ENCODE results near the gene SH3RF3.

The SH3RF3 gene

DNA sequence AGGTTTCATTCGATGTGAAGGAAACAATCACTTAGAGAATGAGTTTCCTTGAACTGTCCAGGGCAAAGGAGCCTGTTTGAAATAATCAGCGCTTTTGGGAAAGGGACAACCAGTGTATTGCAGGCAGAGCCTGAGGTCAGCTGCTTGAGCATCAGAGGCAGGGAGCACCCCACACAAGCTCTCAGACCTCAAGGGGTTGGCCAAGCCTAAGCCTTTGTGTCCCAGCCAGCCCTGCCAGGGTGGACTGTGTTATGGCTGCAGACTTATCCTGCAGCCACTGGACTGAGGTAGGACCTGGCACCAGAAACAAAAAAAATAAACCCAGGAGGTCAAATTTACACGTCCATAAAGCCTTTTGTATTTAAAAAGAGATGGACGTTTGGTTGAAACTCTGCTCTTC, 256.5 kb downstream of the SH3RF3 start:
- no peak for DNase-seq (ENCODE audit: low read depth in 1 of 2, low spot score in 1 of 2)

DNA sequence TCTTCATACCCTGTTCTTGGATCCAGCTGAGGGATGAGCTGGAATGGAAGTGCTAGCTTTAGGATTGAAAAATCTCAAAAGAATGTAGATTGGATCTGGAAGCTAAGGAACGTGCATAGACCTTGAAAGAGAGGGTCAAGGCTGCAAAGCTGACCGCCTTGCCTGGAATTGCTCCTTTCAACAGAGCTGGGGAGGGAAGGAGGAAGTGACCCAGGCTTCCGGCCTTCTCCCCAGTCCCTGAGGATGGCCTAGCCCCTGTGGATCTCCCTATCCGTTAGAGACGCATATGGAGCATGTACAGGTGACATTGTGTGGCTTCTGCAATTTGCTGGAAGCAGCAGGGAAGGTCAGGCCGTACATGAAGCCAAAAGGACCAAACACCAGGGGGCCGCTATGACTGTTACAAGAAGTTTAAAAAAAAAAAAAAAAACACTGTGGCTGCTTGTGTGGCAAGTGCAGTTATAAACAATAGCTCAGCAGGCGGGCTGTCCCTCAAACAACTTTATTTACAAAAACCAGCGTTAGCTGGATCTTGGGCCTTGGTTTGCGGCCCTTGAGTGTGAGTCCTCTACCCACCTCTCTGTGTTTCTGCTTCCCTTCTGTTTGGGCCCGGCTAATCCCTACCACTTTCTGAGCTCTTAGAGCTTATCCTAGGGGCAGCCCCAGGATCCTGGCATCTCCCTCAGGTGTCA, 257.1 kb downstream of the SH3RF3 start:
- DNase-seq (ENCODE audit: low read depth in 1 of 2, low spot score in 1 of 2) = no peak

DNA sequence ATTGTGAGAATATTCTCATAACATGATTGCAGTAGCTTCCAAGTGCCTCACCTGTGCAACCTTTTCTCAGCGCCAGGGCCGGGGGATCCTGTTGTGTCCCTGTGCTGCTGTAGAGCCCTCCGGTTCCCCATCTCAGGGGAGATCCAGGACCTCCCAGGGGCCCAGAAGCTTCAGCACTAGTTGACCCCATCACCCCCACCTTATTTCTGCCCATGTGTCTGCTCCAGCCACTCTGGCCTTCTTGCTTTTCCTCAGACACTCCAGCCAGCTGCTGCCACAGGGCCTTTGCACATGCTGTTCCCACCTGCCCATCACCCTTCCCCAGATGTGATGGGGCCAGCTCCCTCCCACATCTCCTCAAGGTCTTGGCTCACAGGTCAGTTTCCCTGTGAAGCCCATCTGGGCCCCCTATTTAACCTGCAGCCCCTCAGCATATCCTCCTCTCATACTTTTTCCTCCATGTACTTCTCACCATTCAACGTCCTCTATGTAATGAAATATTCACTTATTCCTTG, 258.3 kb downstream of the SH3RF3 start:
- DNase-seq (ENCODE audit: low read depth in 1 of 2, low spot score in 1 of 2) = no peak

DNA sequence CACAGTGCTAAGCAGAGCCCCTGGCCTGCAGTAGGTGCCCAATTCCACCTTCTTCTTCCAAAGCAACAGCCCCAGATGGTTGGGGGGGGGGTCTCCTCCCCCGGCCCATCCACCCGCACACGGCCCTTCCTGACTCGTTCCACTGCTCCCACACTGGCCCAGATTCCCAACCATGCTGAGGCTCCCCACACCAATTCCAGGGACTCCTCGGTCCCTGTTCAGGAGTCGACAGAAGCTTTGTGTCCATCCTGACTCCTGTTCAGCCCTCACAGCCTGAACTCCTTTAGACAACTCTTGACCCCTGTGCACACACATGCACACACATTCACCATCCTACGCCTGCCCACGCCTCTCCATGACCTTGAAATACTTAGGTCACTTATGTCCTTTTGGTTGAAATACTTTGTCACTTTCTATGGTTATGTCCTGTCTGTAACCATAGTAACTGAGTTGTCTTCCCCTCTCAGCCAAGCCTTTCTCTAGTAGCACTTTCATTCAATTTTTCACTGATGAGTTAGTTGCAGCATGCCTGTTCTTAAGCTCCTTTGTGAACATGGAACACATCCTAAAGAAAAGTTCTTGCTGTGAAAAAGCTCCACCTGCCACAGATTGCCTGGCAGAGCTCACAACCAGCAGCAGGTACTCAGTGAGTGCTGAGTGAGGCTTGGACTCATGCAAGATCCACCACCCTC, 258.9 kb downstream of the SH3RF3 start:
- no peak for DNase-seq (ENCODE audit: low read depth in 1 of 2, low spot score in 1 of 2)

DNA sequence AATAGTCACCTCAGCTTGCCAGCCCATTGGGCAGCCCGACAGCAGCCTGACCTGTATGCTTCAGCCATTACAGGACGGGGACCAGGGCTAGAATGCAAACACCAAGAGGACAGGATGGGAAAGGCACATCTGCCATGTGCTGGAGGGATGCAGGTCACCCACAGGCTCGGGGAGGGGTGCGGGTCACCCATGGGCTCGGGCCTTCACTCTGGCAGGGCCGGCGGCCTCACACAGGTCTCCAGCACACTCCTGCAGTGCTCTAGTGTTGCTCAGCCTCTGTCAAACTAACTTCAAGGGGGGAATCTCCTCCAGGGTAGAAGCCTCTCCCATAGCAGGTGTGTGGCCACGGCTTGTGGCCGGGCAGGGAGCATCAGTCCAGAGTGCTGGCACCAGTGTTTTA, 262.2 kb downstream of the SH3RF3 start:
- no peak for DNase-seq (ENCODE audit: low read depth in 1 of 2, low spot score in 1 of 2)

DNA sequence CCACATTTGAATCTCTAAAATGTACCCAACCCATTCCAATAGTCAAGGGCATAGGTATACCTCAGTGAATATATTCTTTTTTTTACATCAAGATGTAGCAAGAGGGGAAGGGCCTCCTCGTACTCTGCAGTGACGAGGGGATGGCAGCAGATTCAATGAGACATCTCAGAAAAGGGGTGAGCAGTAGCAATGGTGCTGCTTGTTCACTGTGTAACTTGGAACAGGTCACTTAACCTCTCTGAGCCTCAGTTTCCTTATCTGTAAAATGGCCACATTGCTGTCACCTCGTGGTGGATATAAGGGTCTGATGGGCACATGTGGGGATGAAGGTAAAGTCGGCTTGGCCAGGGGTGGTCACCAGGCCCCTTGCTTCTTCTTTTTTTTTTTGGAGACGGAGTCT, 263.1 kb downstream of the SH3RF3 start:
- DNase-seq (ENCODE audit: low read depth in 1 of 2, low spot score in 1 of 2) = no peak

DNA sequence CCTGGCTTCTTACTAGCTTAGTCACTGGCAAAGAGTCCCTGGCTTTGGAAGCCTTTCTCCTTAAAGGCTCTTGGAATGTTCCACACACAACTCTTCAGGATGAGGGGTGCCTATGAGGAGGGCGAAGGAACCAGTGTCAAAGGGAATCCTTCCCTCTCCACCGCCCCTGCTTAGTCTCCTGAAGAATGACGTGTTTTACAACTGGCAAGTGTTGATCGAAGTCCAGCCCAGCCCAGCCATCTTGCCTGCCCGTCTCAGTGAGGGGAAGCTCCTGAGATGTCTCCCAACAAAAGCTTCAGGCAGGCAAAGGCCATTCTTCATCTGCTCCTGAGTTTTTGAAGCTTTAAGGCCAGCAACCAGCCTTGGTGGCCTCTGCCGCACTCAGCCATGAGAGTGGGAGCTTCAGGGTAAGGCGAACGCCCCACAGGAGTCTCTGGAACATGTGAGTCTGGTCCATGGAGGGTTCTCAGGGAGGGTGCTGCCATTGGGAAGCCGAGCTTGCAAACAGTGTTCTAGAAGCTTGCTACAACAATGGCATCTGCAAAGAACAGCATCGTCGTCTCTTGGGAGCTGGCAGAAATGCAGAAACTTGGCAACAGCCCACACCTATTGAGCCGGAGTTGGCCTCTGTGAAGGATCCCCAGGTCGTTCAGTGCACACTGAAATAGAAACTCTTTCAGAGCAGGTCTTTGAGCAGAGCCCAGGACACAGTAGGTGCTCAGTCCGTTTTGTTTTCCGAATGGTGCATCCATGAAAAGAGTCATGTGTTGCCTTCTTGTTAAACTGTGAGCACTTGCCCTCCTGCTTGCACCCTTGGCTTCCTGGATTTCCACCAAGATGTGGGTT, 264.0 kb downstream of the SH3RF3 start:
- no peak for DNase-seq (ENCODE audit: low read depth in 1 of 2, low spot score in 1 of 2)

DNA sequence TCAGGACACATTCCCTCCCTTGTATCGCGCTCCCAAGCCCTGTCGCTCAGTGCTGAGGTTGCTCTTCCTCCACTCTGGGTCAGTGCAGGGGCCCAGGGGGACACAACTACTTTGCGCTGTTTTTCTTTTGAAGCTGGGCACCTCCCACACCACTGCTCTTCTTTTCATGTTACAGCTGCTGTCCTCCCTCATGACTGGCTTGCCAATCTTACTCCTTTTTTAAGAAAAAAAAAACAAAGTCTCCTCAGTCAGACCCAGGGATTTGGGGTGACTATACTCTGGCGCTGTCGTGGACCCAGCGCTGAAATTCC, 264.6 kb downstream of the SH3RF3 start:
- no peak for DNase-seq (ENCODE audit: low read depth in 1 of 2, low spot score in 1 of 2)

DNA sequence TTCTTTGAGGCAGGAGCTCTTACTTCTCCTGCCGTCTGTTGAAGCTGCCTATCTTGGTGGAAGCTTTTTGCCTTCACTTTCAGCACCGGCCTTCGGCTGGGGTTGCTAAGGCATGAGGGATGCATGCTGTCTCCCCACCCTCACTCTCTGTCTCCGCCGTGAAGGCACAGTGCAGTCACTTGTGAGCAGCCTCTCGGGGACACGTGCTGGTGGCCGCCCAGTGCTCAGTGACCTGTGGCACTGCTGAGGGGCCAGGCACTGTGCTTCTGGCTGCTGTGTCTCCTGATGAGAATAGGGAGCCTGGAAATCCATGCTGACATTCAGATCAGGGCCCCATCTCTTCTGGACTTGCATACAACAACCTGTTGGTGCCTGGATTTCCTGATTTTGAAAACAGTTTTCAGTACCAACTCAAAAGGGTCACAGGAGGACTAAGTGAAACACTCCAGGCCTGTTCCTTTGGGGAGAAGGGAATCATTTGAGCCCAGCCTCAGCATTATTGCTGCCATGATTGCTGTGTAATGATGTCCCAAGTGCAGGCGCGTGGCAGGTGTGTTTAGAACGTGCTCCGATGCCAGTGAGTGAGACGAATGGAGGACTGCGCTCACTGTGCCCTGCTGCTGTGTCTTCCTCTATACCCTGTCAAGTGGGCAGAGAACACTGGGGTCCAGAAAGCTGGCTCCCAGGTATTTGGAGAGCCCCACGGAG, 266.6 kb downstream of the SH3RF3 start:
- no peak for DNase-seq (ENCODE audit: low read depth in 1 of 2, low spot score in 1 of 2)

DNA sequence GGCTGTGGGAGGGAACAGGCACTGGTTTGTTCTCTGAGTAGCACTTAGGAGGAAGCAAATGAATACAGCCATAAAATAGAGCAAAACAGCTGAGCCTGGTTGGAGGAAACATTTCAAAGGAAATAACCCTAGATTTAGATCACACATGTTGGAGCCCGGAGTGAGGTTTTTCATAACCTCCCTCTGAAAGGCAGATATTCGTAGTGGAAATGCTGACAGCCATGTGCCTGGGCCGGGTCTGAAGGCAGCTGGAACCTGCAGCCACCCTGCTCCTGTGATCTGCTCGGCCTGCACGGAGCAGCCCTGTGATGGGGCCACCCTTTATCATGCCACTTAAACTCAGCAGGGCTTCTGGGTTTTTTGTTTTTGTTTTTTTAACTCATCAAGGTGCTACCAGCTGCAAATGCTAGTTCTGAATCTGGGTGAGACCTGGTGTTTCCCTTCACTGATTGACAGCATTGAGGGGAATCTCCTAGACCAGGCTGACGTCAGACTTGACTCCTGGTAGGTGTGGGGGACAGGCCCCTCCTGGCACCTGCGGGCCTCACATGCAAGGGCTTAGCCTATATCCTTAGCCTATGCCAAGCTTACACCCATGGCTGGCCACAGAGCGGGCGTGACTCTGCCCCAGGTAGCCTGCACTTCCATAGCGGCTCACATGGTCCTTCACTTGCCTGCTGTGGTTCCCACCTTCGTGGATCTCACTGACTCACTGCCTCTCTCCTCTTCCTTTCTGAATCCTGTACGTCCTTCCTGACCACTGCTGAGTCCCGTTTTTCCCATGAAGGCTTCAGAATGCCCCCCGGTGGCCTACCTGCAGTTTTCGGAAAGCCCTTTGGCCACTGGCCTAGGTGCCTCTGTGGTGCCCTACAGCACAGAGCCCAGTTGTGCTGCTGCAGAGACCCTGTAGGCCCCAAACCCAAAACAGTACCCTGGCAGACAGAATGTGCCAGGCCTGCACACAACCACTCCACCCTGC, 267.5 kb downstream of the SH3RF3 start:
- DNase-seq (ENCODE audit: low read depth in 1 of 2, low spot score in 1 of 2) = no peak

DNA sequence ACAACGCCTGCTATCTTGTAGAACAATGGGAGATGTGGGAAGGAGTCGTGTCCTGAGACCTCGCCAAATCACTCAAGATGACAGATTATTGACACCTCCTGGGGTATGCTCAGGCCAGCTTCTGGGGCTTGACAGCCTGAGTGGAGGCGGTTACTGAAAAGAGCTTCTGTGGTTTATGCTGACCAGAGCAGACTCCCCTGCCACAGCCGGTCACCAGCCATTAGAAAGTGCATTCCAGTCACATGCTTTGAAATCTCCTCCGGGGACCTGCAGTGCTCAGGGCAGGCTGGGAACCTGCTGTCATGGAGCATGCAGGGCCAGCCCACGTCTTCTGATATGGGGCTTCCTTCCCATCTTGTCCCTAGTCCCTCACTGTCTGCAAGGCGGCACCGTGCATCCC, 268.9 kb downstream of the SH3RF3 start:
- DNase-seq (ENCODE audit: low read depth in 1 of 2, low spot score in 1 of 2) = no peak

DNA sequence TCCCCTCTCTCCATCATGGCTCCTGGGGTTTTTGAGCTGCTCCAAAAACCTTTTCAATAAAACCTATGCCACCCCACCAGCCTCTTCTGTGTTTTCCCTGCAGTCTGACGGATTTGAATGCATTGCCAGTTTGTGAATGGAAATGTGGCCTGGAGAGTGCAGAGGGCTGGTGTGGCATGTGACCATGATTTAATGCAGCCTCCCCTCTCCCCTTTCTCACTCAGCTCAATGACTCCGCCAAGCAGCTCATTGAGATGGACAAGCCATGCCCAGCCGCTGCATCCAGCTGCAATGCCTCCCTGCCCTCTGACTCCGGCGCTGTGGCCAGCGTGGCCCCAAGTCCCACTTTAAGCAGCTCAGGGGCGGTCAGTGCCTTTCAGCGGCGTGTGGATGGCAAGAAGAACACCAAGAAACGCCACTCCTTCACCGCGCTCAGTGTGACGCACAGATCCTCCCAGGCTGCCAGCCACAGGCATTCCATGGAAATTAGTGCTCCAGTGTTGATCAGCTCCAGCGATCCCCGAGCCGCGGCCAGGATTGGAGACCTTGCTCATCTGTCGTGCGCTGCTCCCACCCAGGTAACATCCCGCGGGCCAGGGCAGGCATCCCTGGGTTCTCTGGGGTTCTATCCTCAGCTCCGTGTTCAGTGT, 269.5 kb downstream of the SH3RF3 start:
- DNase-seq (ENCODE audit: low read depth in 1 of 2, low spot score in 1 of 2) = no peak

DNA sequence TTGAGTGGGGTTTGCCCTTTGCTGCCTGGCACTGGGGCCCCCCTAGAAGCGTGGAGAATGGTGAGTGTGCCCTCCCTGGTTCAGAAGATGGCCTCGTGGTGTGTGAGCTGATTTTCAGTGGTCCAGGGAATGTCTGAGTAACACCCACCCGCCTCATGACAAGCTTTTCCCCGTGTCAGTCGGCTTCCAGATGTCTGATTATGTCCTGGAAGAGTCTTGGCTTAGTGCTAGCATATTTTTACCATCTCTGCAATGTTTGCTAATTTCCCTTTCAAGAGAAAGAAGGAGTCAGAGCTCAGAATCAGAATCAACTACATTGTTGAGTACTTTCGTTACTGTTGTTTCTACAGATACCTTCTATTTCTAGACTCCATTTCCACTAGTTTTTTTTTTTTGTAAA, 270.1 kb downstream of the SH3RF3 start:
- no peak for DNase-seq (ENCODE audit: low read depth in 1 of 2, low spot score in 1 of 2)

DNA sequence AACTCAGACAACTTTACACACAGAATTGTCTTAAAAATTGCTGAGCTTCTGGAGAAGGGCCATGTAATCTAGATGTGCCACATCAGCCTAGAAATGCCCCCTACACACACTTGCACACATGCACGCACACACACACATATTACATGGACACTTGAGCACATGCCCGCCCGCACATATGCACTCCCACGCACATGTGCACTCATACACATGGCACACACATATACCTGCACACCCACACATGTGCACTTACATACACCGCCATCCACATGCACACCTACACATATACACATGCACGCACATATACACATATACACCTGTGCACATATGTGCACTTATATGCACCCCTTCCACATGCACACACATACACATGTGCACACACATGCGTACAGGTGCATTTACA, 271.1 kb downstream of the SH3RF3 start:
- DNase-seq (ENCODE audit: low read depth in 1 of 2, low spot score in 1 of 2) = no peak

DNA sequence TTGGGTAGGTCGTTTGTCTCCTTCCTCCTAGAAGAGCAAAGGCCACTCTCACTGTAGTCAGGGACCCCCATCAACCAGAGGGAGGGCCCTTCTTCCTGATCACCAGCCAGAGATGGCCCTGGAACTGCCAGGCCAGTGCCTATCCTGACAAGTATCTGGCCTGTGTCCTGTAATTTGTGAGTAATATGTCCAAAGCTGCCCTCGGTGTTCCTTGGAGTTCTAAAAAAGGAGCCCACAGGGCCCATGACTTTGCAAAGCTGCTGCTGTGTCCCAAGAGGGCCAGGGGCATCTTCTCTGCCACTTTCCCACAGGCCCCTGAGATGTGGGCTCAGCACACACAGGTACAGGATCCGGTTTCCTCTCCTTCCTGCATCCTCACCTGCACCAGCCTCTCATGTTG, 272.4 kb downstream of the SH3RF3 start:
- DNase-seq (ENCODE audit: low read depth in 1 of 2, low spot score in 1 of 2) = no peak

DNA sequence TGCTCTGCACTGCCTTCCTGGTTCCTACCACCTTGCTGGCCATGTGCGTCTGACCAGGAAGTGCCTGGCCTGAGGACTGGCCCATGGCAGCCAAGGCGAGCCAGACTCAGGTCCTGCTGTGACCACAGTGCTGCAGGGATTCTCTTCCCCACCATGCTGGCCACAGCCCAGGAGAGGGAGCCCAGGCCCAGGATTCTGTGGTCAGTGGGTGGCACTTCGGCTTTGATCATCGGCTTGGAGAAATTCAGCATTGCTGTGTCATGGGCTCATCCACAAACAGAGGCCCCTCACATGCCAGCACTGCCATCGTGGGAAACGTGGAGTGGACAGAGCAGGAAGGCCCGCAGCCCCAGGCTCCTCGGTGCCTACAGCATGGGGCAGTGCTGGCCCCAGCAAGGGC, 273.2 kb downstream of the SH3RF3 start:
- no peak for DNase-seq (ENCODE audit: low read depth in 1 of 2, low spot score in 1 of 2)

DNA sequence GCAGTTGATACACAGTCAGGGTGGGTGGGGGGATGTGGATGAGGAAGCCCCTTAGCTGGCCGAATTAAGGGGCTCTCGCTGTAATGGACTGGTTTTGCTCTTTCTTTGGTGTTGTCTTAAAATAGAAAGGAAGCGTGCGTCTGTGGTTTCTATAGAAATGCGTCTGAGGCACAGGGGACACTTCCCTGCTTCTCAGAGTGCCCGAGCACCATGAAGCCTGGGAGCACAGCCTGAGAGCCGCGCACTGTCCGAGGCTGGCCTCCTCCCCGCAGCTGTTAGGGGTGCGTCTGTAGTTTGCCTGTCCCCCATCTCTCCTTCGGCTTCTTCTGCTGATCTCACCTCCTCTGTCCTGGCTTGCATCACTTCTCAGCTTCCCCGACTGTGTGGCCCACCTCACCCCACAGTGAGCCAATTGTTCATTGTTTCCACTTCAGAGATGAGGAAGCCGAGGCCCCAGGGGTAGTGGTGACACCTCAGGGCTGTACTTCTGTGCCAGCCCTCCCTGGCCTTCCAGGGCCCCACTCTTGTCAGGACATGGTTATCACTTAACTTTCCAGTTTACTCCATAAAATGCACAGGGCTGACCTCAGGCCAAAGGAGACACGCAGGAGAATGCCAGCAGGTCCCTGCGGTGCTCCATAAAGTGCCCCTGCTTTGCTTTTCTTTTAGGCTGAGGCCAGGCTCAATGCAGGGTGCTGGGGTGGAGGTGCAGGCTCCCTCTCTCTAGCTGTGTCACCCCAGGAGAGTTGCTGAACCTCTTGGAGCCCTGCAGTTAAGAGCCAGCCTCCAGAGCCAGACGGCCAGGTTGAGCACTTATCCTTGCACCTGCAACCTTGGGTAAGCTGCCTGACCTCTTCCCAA, 274.2 kb downstream of the SH3RF3 start:
- DNase-seq (ENCODE audit: low read depth in 1 of 2, low spot score in 1 of 2) = no peak

DNA sequence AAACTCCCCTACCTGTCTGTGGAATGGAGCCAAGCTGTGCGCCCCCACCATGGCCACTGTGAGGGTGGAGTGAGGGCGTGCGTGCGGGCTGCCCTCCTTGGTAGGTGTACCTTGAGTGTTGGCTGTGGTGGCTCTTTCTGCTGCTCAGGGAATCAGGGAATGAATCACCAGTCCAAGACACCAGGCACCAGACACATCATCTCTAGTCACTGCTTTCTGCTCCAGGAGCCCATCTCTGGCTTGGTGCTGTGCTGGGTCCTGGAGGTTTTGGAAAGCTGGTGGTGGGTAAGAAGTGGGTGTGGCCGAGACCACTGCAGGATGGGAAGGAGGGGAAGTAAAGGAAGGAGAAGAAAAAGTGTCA, 274.8 kb downstream of the SH3RF3 start:
- no peak for DNase-seq (ENCODE audit: low read depth in 1 of 2, low spot score in 1 of 2)

DNA sequence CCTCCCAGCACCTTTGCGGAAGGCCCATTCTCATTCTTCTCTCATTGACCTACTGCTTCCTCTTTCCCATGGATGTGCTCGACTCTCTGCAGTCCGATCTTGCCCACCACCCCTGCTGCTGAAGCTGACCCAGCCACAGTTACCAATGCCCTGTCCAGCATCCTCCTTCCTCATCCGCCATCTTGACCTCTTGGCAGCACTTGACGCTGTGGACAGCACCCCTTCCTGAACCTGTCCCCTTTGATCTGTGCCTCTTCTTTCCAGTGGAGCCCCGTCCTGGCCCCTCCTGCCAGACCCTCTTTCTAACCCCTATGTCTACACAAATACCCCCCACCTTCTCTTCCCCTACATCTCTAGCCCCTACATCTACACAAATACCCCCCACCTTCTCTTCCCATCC, 275.7 kb downstream of the SH3RF3 start:
- DNase-seq (ENCODE audit: low read depth in 1 of 2, low spot score in 1 of 2) = no peak

Measured in activated CD4-positive, alpha-beta T cell treated with anti-CD3 and anti-CD28 coated beads, Interleukin-2, amount 50 U/mL, for 24 hours (primary cell).